HepG2 (cell line): ENCODE results near the gene GPR6. TPM values are rescaled to one million over a fixed set of nuclear protein-coding genes. Genes with fewer than 3 reads are reported as not detected.
A peak's percentile ranks its signal among the peaks of the same experiment; 100 is the strongest.

ENCODE experiments used
- ARID2 ChIP-seq: sonication (generic); formaldehyde crosslinking; IDR thresholded peaks from 2 replicates; pipeline ENCODE4 v1.8.1; 2022; ENCODE audit warnings: mild to moderate bottlenecking, missing genetic modification reagents, borderline replicate concordance
- CBX2 ChIP-seq, 2 experiments: fragments of 200-600 bp in 1 of 2; sonication (generic); formaldehyde crosslinking in 1 of 2; IDR thresholded peaks; 2 replicates each; pipeline versions ENCODE4 v1.7.0 to v1.8.1; 2018 to 2022; ENCODE audit warnings: low read depth in 2 of 2, low read length in 1 of 2, mild to moderate bottlenecking in 1 of 2, missing genetic modification reagents in 1 of 2
- ETV5 ChIP-seq: IDR thresholded peaks from 2 replicates; pipeline ENCODE4 v1.6.1; 2018; ENCODE audit warnings: missing biosample characterization, missing genetic modification reagents, inconsistent platforms, borderline replicate concordance
- HOXD1 ChIP-seq: sonication (generic); formaldehyde crosslinking; IDR thresholded peaks from 2 replicates; pipeline ENCODE4 v1.5.0; 2020; ENCODE audit warnings: missing genetic modification reagents
- IRX3 ChIP-seq: sonication (generic); formaldehyde crosslinking; IDR thresholded peaks from 2 replicates; pipeline ENCODE4 v1.8.1; 2023; ENCODE audit warnings: mild to moderate bottlenecking, low read depth, missing genetic modification reagents, borderline replicate concordance
- POGK ChIP-seq: sonication (generic); formaldehyde crosslinking; conservative IDR thresholded peaks from 2 replicates; pipeline ENCODE4 v1.8.0; 2022; ENCODE audit warnings: mild to moderate bottlenecking, moderate library complexity, missing genetic modification reagents
- RELA ChIP-seq: sonication (generic); formaldehyde crosslinking; IDR thresholded peaks from 2 replicates; pipeline ENCODE4 v1.4.0; 2020; ENCODE audit warnings: missing genetic modification reagents
- REXO4 ChIP-seq: sonication (generic); formaldehyde crosslinking; IDR thresholded peaks from 2 replicates; pipeline ENCODE4 v1.8.0; 2022; ENCODE audit warnings: missing genetic modification reagents, mild to moderate bottlenecking, borderline replicate concordance
- SMARCE1 ChIP-seq: fragments of 450-650 bp; IDR thresholded peaks from 2 replicates; pipeline ENCODE4 v1.6.1; 2017; ENCODE audit warnings: borderline replicate concordance
- SUZ12 ChIP-seq: fragments of 150-350 bp; IDR thresholded peaks from 2 replicates; pipeline ENCODE4 v1.6.1; 2014; ENCODE audit warnings: low read depth, low read length
- ZBTB2 ChIP-seq: sonication (generic); formaldehyde crosslinking; IDR thresholded peaks from 2 replicates; pipeline ENCODE4 v1.8.0; 2022; ENCODE audit warnings: low read depth, missing genetic modification reagents
- ZNF282 ChIP-seq: fragments of 450-650 bp; IDR thresholded peaks from 2 replicates; pipeline ENCODE4 v1.6.1; 2018; ENCODE audit not compliant: partially characterized antibody
- ZNF292 ChIP-seq: sonication (generic); formaldehyde crosslinking; IDR thresholded peaks from 2 replicates; pipeline ENCODE4 v1.8.1; 2022; ENCODE audit warnings: mild to moderate bottlenecking, low read depth, missing genetic modification reagents, borderline replicate concordance
- ZNF296 ChIP-seq: sonication (generic); formaldehyde crosslinking; conservative IDR thresholded peaks from 2 replicates; pipeline ENCODE4 v1.5.0; 2020; ENCODE audit warnings: mild to moderate bottlenecking, missing genetic modification reagents
- ZNF317 ChIP-seq: sonication (generic); formaldehyde crosslinking; IDR thresholded peaks from 2 replicates; pipeline ENCODE4 v1.5.0; 2020; ENCODE audit warnings: mild to moderate bottlenecking, missing genetic modification reagents
- ZNF441 ChIP-seq: sonication (generic); formaldehyde crosslinking; IDR thresholded peaks from 2 replicates; pipeline ENCODE4 v1.7.0; 2021; ENCODE audit warnings: missing genetic modification reagents, borderline replicate concordance
- ZNF652 ChIP-seq: IDR thresholded peaks from 2 replicates; pipeline ENCODE4 v1.6.1; 2016; ENCODE audit warnings: low read depth, borderline replicate concordance
- ZNF772 ChIP-seq: sonication (generic); formaldehyde crosslinking; IDR thresholded peaks from 2 replicates; pipeline ENCODE4 v1.5.0; 2020; ENCODE audit warnings: mild to moderate bottlenecking, missing genetic modification reagents
- ZNF781 ChIP-seq: sonication (generic); formaldehyde crosslinking; IDR thresholded peaks from 2 replicates; pipeline ENCODE4 v1.5.1; 2020; ENCODE audit warnings: borderline replicate concordance, mild to moderate bottlenecking, missing genetic modification reagents; ENCODE audit errors: not compliant biosample characterization
- ZNF878 ChIP-seq: sonication (generic); formaldehyde crosslinking; IDR thresholded peaks from 2 replicates; pipeline ENCODE4 v1.8.1; 2023; ENCODE audit warnings: mild to moderate bottlenecking, missing genetic modification reagents, moderate library complexity
- polyA plus RNA-seq, 8 experiments: library from polyadenylated mRNA; depleted of rRNA in 3 of 8; stranded (reverse) in 7 of 8; unstranded in 1 of 8; fragments of >200 nt; fragmentation: Illumina TruSeq in 4 of 8; extraction: Trizol in 4 of 8; gene quantifications; 2 replicates each; pipeline versions ENCODE4 v1.2.1 to v1.2.3, GENCODE V29; 2011 to 2016; ENCODE audit warnings: low read depth in 4 of 8, missing spikeins in 1 of 8, mixed read lengths in 1 of 8; ENCODE audit not compliant: insufficient read depth in 1 of 8
- total RNA-seq, 5 experiments: library from RNA; depleted of rRNA; stranded (reverse); fragments of >200 nt; fragmentation: Illumina TruSeq; extraction: Trizol; gene quantifications; 2 replicates each; pipeline ENCODE4 v1.2.3, GENCODE V29; 2016; ENCODE audit warnings: low read depth in 1 of 5
- TF ChIP-seq, protein P1 (sequence below): sonication (generic); formaldehyde crosslinking; IDR thresholded peaks from 2 replicates; pipeline ENCODE4 v1.4.0; 2020; ENCODE audit warnings: missing genetic modification reagents, borderline replicate concordance

Gene GPR6
- total and polyA plus RNA-seq, 2 of the 13 experiments (the other 11 are each of a cell fraction or from before 2014, with no cell fraction given), result not detected

DNA sequence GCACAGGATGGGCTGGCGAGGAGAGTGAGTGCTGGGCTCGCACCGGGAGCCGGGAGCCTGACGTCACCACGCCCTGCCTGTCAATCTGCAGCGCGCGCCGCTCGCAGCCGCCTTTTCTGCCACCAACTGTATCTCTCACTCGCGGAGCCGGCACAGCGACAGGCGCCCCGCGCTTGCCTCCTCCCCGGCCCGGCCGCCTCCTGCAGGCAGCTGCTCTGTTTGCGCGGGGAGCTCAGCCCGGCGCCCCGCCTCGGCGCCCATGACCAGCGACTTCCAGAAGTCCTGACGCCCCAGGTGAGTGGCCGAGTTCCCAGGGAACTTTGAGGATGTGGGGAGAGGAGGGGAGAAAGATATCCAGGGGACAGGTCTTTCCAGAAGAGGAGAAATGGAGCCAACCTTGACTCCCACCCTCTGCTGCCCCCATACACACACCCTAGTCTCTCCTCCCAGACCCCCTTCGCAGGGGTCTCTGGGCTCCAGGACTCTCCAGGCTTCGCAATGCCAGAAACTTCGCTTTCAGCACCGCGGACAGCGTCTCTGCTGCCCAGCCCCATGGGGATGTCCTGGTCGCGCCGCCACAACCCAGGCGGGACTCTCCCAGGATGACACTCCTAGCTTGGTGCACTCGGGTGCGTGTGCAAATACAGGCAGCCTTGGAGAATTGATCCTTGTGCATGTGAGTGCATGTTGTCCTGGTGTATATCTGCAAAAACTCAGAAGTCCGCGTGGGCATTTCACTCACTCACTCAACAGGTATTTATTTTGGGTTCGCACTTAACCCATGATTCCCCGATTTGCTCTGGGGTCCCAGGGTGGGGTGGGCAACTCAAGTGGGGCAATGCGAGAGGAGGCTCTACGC is at the start of gene GPR6 (continued):
- TF ChIP-seq, protein P1, sequence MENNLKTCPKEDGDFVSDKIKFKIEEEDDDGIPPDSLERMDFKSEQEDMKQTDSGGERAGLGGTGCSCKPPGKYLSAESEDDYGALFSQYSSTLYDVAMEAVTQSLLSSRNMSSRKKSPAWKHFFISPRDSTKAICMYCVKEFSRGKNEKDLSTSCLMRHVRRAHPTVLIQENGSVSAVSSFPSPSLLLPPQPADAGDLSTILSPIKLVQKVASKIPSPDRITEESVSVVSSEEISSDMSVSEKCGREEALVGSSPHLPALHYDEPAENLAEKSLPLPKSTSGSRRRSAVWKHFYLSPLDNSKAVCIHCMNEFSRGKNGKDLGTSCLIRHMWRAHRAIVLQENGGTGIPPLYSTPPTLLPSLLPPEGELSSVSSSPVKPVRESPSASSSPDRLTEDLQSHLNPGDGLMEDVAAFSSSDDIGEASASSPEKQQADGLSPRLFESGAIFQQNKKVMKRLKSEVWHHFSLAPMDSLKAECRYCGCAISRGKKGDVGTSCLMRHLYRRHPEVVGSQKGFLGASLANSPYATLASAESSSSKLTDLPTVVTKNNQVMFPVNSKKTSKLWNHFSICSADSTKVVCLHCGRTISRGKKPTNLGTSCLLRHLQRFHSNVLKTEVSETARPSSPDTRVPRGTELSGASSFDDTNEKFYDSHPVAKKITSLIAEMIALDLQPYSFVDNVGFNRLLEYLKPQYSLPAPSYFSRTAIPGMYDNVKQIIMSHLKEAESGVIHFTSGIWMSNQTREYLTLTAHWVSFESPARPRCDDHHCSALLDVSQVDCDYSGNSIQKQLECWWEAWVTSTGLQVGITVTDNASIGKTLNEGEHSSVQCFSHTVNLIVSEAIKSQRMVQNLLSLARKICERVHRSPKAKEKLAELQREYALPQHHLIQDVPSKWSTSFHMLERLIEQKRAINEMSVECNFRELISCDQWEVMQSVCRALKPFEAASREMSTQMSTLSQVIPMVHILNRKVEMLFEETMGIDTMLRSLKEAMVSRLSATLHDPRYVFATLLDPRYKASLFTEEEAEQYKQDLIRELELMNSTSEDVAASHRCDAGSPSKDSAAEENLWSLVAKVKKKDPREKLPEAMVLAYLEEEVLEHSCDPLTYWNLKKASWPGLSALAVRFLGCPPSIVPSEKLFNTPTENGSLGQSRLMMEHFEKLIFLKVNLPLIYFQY, result peak; percentile 80; the same call in 1 of the 2 replicates
- TF ChIP-seq ARID2 (CRISPR knock-in tag), result no peak
- TF ChIP-seq SUZ12, result no peak
- TF ChIP-seq HOXD1 (CRISPR knock-in tag), result peak; percentile 78
- TF ChIP-seq ZNF441 (CRISPR knock-in tag), result peak; percentile 87; the same call in 1 of the 2 replicates
- TF ChIP-seq ZNF878 (CRISPR knock-in tag), result peak; percentile 69; the same call in 1 of the 2 replicates
- TF ChIP-seq ZNF292 (CRISPR knock-in tag), result no peak
- 0 out of 2 replicates have a peak, but pooled peaks have one; percentile 44 for TF ChIP-seq ZNF317 (CRISPR knock-in tag)
- no peak for TF ChIP-seq ZBTB2
- TF ChIP-seq IRX3 (CRISPR knock-in tag), result peak; percentile 81; the same call in 1 of the 2 replicates
- TF ChIP-seq ZNF282, result no peak
- TF ChIP-seq CBX2 (IDR thresholded peaks at IDR 0.05; ENCODE audit: low read depth, low read length), result no peak
- TF ChIP-seq CBX2 (CRISPR knock-in tag; IDR thresholded peaks at IDR 0.05; ENCODE audit: low read depth), result 0 out of 2 replicates have a peak, but pooled peaks have one; percentile 48
- TF ChIP-seq POGK (CRISPR knock-in tag), result peak; percentile 62; the same call in 1 of the 2 replicates
- no peak for TF ChIP-seq REXO4 (CRISPR knock-in tag)
- TF ChIP-seq ETV5 (CRISPR knock-in tag), result no peak
- peak; percentile 75 for TF ChIP-seq ZNF781 (CRISPR knock-in tag)
- TF ChIP-seq ZNF772 (CRISPR knock-in tag), result peak; percentile 56; the same call in 1 of the 2 replicates
- no peak for TF ChIP-seq RELA (CRISPR knock-in tag)
- no peak for TF ChIP-seq ZNF652 (CRISPR knock-in tag)
- no peak for TF ChIP-seq SMARCE1
- 0 out of 2 replicates have a peak, but pooled peaks have one; percentile 81 for TF ChIP-seq ZNF296 (CRISPR knock-in tag)
